Tibial nerve (tissue), 4 donors: ENCODE data around the gene CLMP.

Experiments
- CTCF ChIP-seq, 5 experiments: fragments of 200-600 bp in 3 of 5; fragments of 450-650 bp in 2 of 5; sonication (generic) in 3 of 5; IDR thresholded peaks; one replicate each; pipeline ENCODE4 v1.5.1; 2016 to 2019; ENCODE audit warnings: antibody characterized with exemption in 5 of 5, mild to moderate bottlenecking in 3 of 5, moderate library complexity in 2 of 5
- EP300 ChIP-seq, 2 donors: sonication (generic); formaldehyde crosslinking; IDR thresholded peaks; one replicate each; pipeline ENCODE4 v1.6.1; 2017; ENCODE audit warnings: antibody characterized with exemption in 2 of 2, mild to moderate bottlenecking in 1 of 2

DNA sequence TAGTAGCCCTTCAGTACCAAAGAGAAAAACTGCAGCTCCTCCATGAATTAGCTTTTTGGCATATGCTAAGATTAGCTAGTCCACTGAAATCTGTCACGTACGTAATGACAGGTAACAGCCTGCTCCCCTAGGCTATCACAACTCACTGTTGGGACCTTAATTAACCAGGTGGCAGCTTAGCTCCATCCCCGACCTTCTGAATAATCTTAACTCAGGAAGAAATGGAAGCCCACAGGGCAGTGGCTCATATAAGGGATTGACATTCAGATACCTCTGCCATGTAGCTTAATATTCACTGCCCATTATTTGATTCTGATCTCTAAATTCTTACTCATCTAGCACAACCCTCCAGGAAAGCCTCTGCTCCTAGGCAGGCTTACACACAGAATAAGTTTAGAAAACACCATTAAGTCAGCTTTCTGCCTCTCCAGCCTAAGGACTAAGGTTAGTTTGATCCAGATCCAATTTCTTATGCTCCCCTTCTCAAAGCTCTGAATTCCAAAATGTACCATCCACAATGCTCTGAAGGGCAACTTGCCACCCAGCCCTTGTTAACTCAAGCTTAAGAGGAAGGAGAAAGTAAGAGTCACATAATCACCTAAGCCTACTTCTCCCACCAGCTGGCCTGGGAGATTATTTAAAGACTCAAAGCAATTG lies 138.1 kb downstream of the CLMP start:
- TF ChIP-seq CTCF (IDR thresholded peaks at IDR 0.05) (no peak), EP300 (IDR thresholded peaks at IDR 0.05) (no peak)
